Caco-2 (cell line): ENCODE measurements around the gene PEF1. TPM values are rescaled to one million over a fixed set of nuclear protein-coding genes. Genes with fewer than 3 reads are reported as not detected.

Source experiments
- BruUV-seq: library from RNA; stranded (reverse); fragments of 400-500 nt; replicated peaks from 2 replicates; lab custom pipeline; 2021; lab: Mats Ljungman, UMichigan
- CTCF ChIA-PET: fragments of 300-600 bp; sonication (Branson Sonifier 250); formaldehyde crosslinking; loops from one replicate; lab custom pipeline; 2022; ENCODE audit warnings: antibody characterized with exemption; lab: Charles Lee
- POLR2A ChIA-PET: fragments of 300-600 bp; sonication (Branson Sonifier 250); formaldehyde crosslinking; loops from one replicate; lab custom pipeline; 2022; ENCODE audit warnings: antibody characterized with exemption; lab: Charles Lee
- DNase-seq, 2 experiments: peaks; one replicate each; pipeline versions ENCODE4 v3.0.0 to v3.0.0-alpha.2; 2020 to 2022
- H3K27me3 ChIP-seq: replicated peaks from 2 replicates; pipeline ENCODE4 v1.6.0; 2011; ENCODE audit warnings: low read length; ENCODE audit not compliant: control insufficient read depth, insufficient read depth
- H3K36me3 ChIP-seq: 2 replicates; pipeline ENCODE4 v1.5.1; 2011; ENCODE audit warnings: low read length; ENCODE audit not compliant: control insufficient read depth, insufficient read depth
- H3K4me1 ChIP-seq: fragments of 250-450 bp; sonication (Bioruptor Pico); 2 replicates; pipeline ENCODE4 v1.5.1; 2020; ENCODE audit warnings: mild to moderate bottlenecking
- H3K4me3 ChIP-seq: 2 replicates; pipeline ENCODE4 v1.5.1; 2011; ENCODE audit warnings: low read depth, mild to moderate bottlenecking, control low read depth, low read length
- H3K9me3 ChIP-seq: fragments of 250-450 bp; sonication (Bioruptor Pico); 2 replicates; pipeline ENCODE4 v1.5.1; 2020; ENCODE audit warnings: mild to moderate bottlenecking, moderate library complexity
- H3K27ac Mint-ChIP-seq: one replicate; pipeline ENCODE4 v1.8.0; 2022; ENCODE audit warnings: mixed read lengths; ENCODE audit not compliant: unreplicated experiment
- H3K27me3 Mint-ChIP-seq: one replicate; pipeline ENCODE4 v1.8.0; 2022; ENCODE audit warnings: mixed read lengths; ENCODE audit not compliant: insufficient read depth, unreplicated experiment
- H3K36me3 Mint-ChIP-seq: one replicate; pipeline ENCODE4 v1.8.0; 2022; ENCODE audit warnings: mild to moderate bottlenecking, mixed read lengths; ENCODE audit not compliant: insufficient read depth, unreplicated experiment
- H3K4me1 Mint-ChIP-seq: one replicate; pipeline ENCODE4 v1.8.0; 2022; ENCODE audit warnings: low read depth, mixed read lengths; ENCODE audit not compliant: unreplicated experiment
- H3K4me3 Mint-ChIP-seq: one replicate; pipeline ENCODE4 v1.8.0; 2022; ENCODE audit warnings: mild to moderate bottlenecking, moderate library complexity, mixed read lengths; ENCODE audit not compliant: unreplicated experiment
- H3K9me3 Mint-ChIP-seq: one replicate; pipeline ENCODE4 v1.8.0; 2022; ENCODE audit warnings: mixed read lengths; ENCODE audit not compliant: unreplicated experiment
- intact Hi-C: fragments of 100-400 bp; cut with micrococcal nuclease; formaldehyde crosslinking; loops from one replicate; pipeline ENCODE4 v1.10.0; 2022; ENCODE audit not compliant: unreplicated experiment
- total RNA-seq: library from RNA; stranded (reverse); gene quantifications from 2 replicates; pipeline ENCODE4 v1.2.3, GENCODE V29; 2022
- TF ChIP-seq, protein P1 (sequence below), 2 experiments: fragments of 200-600 bp in 1 of 2; IDR thresholded peaks; 1 replicate in 1 of 2; 2 replicates in 1 of 2; pipeline versions ENCODE4 v1.5.1 to v1.8.0; 2011 to 2022; ENCODE audit warnings: antibody characterized with exemption in 1 of 2, control low read depth in 1 of 2, inconsistent platforms in 1 of 2, low read depth in 1 of 2, low read length in 1 of 2, mild to moderate bottlenecking in 1 of 2, moderate library complexity in 1 of 2; ENCODE audit not compliant: insufficient read depth in 1 of 2, severe bottlenecking in 1 of 2, unreplicated experiment in 1 of 2

PEF1 gene
- total RNA-seq, 1 experiment from 2014 or later = 22.1 TPM

DNA sequence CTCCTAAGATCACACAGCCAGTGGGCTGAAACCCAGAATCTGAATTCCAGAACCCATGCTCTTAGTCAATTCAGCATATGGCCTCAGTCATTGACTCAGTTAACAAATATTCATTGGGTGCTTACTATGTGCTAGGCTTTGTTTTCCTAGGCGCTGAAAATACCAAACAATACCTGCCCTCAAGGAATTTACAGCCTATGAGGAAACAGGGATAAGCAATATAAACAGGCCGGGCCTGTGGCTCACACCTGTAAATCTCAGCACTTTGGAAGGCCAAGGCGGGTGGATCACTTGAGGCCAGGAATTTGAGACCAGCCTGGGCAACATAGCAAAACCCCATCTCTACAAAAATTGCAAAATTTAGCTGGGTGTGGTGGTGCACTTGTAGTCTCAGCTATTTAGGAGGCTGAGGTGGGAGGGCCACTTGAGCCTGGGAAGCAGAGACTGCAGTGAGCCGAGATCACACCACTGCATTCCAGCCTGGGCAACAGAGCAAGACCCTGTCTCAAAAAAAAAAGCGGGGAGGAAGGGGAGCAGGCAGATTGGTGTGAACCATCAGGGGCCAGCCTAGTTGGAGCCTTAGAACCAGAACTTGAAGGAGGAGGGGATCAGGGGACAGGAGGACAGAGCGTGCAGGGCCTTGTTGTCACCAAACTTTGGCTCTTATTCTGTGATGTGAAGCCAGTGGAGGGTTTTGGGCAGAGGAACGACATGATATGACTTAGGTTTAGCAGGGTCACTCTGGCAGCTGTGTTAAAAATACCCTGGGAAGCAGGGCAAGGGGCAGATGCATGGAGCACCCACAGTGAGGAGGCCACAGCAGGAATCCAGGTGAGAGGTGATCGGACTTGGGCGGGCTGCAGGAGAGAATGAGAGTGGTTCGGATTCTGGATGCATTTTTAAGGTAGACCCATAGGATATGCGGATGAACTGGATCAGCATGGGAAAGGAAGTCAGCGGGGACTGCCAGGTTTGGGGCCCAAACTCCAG lies 62.6 kb downstream of the PEF1 start:
- Mint-ChIP-seq H3K27me3 (no peaks in the 10 kb centered on the region), H3K4me3 (no peak overlapping the region), H3K4me1 (peaks cover 27% of the 10 kb centered on the region), H3K9me3 (no peaks in the 10 kb centered on the region), H3K36me3 (peaks cover 48% of the 10 kb centered on the region), H3K27ac (peak overlapping the region; percentile 84)
- Histone ChIP-seq H3K36me3 (no peaks in the 10 kb centered on the region), H3K4me3 (no peak overlapping the region), H3K9me3 (no peaks in the 10 kb centered on the region), H3K4me1 (peaks cover 20% of the 10 kb centered on the region), H3K27me3 (no peaks in the 10 kb centered on the region)
- BruUV-seq = no TSS peak
- TF ChIP-seq, protein P1, sequence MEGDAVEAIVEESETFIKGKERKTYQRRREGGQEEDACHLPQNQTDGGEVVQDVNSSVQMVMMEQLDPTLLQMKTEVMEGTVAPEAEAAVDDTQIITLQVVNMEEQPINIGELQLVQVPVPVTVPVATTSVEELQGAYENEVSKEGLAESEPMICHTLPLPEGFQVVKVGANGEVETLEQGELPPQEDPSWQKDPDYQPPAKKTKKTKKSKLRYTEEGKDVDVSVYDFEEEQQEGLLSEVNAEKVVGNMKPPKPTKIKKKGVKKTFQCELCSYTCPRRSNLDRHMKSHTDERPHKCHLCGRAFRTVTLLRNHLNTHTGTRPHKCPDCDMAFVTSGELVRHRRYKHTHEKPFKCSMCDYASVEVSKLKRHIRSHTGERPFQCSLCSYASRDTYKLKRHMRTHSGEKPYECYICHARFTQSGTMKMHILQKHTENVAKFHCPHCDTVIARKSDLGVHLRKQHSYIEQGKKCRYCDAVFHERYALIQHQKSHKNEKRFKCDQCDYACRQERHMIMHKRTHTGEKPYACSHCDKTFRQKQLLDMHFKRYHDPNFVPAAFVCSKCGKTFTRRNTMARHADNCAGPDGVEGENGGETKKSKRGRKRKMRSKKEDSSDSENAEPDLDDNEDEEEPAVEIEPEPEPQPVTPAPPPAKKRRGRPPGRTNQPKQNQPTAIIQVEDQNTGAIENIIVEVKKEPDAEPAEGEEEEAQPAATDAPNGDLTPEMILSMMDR (IDR thresholded peaks at IDR 0.05; ENCODE audit: insufficient read depth in 1 of 2, low read depth in 1 of 2, low read length in 1 of 2, severe bottlenecking in 1 of 2, unreplicated experiment in 1 of 2) = no peak
- POLR2A ChIA-PET = no interaction called here
- intact Hi-C loops = no loop called here
- CTCF ChIA-PET = no interaction called here
- peak in 1 of 2 experiments; percentile 53 for DNase-seq

DNA sequence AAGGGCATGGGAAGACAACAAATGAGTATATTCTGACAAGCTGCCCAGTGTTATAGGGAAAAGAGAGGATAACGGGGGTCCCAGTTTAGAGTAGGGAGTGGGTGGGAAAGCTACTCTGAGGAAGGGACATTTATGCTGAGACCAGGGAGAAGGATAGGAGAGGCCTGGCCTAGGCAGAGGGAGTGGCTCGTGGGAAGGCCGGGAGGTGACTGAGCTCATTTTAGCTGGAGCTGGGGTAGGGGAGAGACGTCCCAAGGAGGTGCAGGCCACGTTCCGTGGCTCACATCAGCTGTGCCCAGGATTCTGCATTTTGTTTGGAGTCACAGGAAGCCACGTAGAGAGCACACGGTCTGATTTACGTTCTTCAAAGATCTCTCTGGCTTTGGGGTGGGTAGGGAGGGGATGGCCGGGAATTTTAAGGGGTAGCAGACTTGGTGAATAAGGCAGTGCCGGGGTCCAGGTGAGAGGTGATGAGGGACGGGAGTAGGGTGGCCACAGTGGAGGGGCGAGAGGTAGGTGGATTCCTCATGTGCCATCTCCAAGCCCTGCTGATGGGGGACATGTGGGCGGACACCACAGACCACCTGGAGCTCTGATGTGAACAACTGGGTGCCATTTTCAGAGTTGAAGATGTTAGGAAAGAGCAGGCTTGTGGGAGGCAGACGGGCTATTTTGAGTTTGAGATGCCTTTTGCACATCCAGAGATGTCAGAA lies 63.6 kb downstream of the PEF1 start:
- Histone ChIP-seq H3K4me1 (peaks cover 20% of the 10 kb centered on the region), H3K27me3 (no peaks in the 10 kb centered on the region), H3K36me3 (no peaks in the 10 kb centered on the region), H3K9me3 (no peaks in the 10 kb centered on the region), H3K4me3 (no peak overlapping the region)
- Mint-ChIP-seq H3K27ac (peak overlapping the region; percentile 11), H3K4me3 (no peak overlapping the region), H3K4me1 (peaks cover 27% of the 10 kb centered on the region), H3K27me3 (no peaks in the 10 kb centered on the region), H3K36me3 (peaks cover 49% of the 10 kb centered on the region), H3K9me3 (no peaks in the 10 kb centered on the region)
- POLR2A ChIA-PET = no interaction called here
- DNase-seq = no peak
- BruUV-seq = no TSS peak
- TF ChIP-seq, protein P1 (IDR thresholded peaks at IDR 0.05; ENCODE audit: insufficient read depth in 1 of 2, low read depth in 1 of 2, low read length in 1 of 2, severe bottlenecking in 1 of 2, unreplicated experiment in 1 of 2) = no peak
- CTCF ChIA-PET = interaction anchor here (0.7 kb wide), 1 partner anchor 27 kb away, joined by 3 read pairs; no protein-coding TSS in a partner anchor
- intact Hi-C loops = no loop called here

DNA sequence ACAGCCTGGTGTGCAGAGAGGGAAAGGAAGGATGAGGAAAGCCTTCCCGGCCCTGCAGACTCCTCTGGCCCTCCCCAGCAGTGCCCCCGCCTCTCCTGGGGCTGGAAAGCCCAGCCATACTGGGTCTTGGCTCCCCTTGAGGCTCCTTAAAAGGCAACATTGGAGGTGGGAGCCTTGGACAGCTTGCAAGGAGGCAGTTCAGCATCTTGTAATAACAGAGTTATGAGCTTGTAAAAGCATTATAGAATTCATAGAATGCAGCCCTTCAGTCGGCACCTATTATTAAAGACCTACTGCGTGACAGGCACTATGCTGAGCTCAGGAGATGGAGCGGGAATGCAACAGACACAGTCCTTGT lies 64.2 kb downstream of the PEF1 start:
- Histone ChIP-seq H3K4me1 (peaks cover 23% of the 10 kb centered on the region), H3K4me3 (no peak overlapping the region), H3K36me3 (no peaks in the 10 kb centered on the region), H3K27me3 (no peaks in the 10 kb centered on the region), H3K9me3 (no peaks in the 10 kb centered on the region)
- Mint-ChIP-seq H3K27ac (peak overlapping the region; percentile 11), H3K36me3 (peaks cover 50% of the 10 kb centered on the region), H3K4me1 (peaks cover 27% of the 10 kb centered on the region), H3K9me3 (no peaks in the 10 kb centered on the region), H3K4me3 (no peak overlapping the region), H3K27me3 (no peaks in the 10 kb centered on the region)
- TF ChIP-seq, protein P1 (IDR thresholded peaks at IDR 0.05; ENCODE audit: insufficient read depth in 1 of 2, low read depth in 1 of 2, low read length in 1 of 2, severe bottlenecking in 1 of 2, unreplicated experiment in 1 of 2) = no peak
- no TSS peak for BruUV-seq
- no peak for DNase-seq
- ChIA-PET CTCF (interaction anchor here (0.7 kb wide), 1 partner anchor 28 kb away, joined by 3 read pairs; no protein-coding TSS in a partner anchor), POLR2A (no interaction called here)
- intact Hi-C loops = no loop called here
